GM21825 (cell line): ENCODE measurements around the gene NAV3.

ENCODE experiments used
- ATAC-seq: cut with Tn5 transposase; IDR thresholded peaks from one replicate; pipeline ENCODE4 v1.9.1; 2021; ENCODE audit warnings: mild to moderate bottlenecking, moderate library complexity; ENCODE audit not compliant: unreplicated experiment

Gene NAV3

GRCh38 chr12:77845831-77846230 is 15.1 kb downstream of the NAV3 start:
- no peak for ATAC-seq

GRCh38 chr12:77847060-77847541 is 16.4 kb downstream of the NAV3 start:
- ATAC-seq = peak; percentile 99

- no peak for ATAC-seq
Measured at GRCh38 chr12:77847680-77848431, 17.2 kb downstream of the NAV3 start.

- no peak for ATAC-seq
Measured at GRCh38 chr12:77850129-77850528, 19.4 kb downstream of the NAV3 start.

GRCh38 chr12:77850698-77851097 is 20.0 kb downstream of the NAV3 start:
- ATAC-seq = no peak

GRCh38 chr12:77855548-77855947 is 24.9 kb downstream of the NAV3 start:
- ATAC-seq = no peak

GRCh38 chr12:77861317-77861716 is 30.6 kb downstream of the NAV3 start:
- ATAC-seq = no peak

- ATAC-seq = no peak
Measured at GRCh38 chr12:77865178-77865577, 34.5 kb downstream of the NAV3 start.

GRCh38 chr12:77878901-77879300 is 48.2 kb downstream of the NAV3 start:
- no peak for ATAC-seq

- no peak for ATAC-seq
Measured at GRCh38 chr12:77882709-77883108, 52.0 kb downstream of the NAV3 start.

- no peak for ATAC-seq
Measured at GRCh38 chr12:77888611-77889010, 57.9 kb downstream of the NAV3 start.

GRCh38 chr12:77891518-77892147 is 60.9 kb downstream of the NAV3 start:
- ATAC-seq = no peak

- ATAC-seq = no peak
Measured at GRCh38 chr12:77893918-77894317, 63.2 kb downstream of the NAV3 start.

- no peak for ATAC-seq
Measured at GRCh38 chr12:77894556-77894955, 63.9 kb downstream of the NAV3 start.

GRCh38 chr12:77895699-77896098 is 65.0 kb downstream of the NAV3 start:
- no peak for ATAC-seq

- ATAC-seq = no peak
Measured at GRCh38 chr12:77907936-77908335, 77.2 kb downstream of the NAV3 start.

- no peak for ATAC-seq
Measured at GRCh38 chr12:77914081-77914488, 83.4 kb downstream of the NAV3 start.

- ATAC-seq = no peak
Measured at GRCh38 chr12:77915071-77915600, 84.4 kb downstream of the NAV3 start.

- no peak for ATAC-seq
Measured at GRCh38 chr12:77916276-77916675, 85.6 kb downstream of the NAV3 start.

- no peak for ATAC-seq
Measured at GRCh38 chr12:77918046-77918445, 87.4 kb downstream of the NAV3 start.

GRCh38 chr12:77919450-77919849 is 88.8 kb downstream of the NAV3 start:
- no peak for ATAC-seq

- ATAC-seq = no peak
Measured at GRCh38 chr12:77923882-77924281, 93.2 kb downstream of the NAV3 start.
